Measurements from ENCODE around the gene MUC20.
"Not testable (repeated sequence)": the region's sequence is repeated elsewhere in the genome, so short reads cannot be mapped to it uniquely, and the experiment has no call there.

- not testable (repeated sequence) for TF ChIP-seq EZH2phosphoT487 (IDR thresholded peaks at IDR 0.05; ENCODE audit: unreplicated experiment); CTCF (conservative IDR thresholded peaks at IDR 0.05; ENCODE audit: low read depth in 2 of 2); POLR2AphosphoS5 (IDR thresholded peaks at IDR 0.05; ENCODE audit: low read depth); EZH2 (IDR thresholded peaks at IDR 0.05; ENCODE audit: low read depth, unreplicated experiment); ZNF331 (CRISPR knock-in tag; IDR thresholded peaks at IDR 0.05; ENCODE audit: low read depth); NANOG (IDR thresholded peaks at IDR 0.05; ENCODE audit: borderline replicate concordance); CREB1 (CRISPR knock-in tag; IDR thresholded peaks at IDR 0.05; ENCODE audit: low read depth); JUNB (IDR thresholded peaks at IDR 0.05; ENCODE audit: unreplicated experiment); ZNF114 (CRISPR knock-in tag; IDR thresholded peaks at IDR 0.05); STAT1 (IDR thresholded peaks at IDR 0.05; ENCODE audit: unreplicated experiment)
- TF ChIP-seq, protein P1, sequence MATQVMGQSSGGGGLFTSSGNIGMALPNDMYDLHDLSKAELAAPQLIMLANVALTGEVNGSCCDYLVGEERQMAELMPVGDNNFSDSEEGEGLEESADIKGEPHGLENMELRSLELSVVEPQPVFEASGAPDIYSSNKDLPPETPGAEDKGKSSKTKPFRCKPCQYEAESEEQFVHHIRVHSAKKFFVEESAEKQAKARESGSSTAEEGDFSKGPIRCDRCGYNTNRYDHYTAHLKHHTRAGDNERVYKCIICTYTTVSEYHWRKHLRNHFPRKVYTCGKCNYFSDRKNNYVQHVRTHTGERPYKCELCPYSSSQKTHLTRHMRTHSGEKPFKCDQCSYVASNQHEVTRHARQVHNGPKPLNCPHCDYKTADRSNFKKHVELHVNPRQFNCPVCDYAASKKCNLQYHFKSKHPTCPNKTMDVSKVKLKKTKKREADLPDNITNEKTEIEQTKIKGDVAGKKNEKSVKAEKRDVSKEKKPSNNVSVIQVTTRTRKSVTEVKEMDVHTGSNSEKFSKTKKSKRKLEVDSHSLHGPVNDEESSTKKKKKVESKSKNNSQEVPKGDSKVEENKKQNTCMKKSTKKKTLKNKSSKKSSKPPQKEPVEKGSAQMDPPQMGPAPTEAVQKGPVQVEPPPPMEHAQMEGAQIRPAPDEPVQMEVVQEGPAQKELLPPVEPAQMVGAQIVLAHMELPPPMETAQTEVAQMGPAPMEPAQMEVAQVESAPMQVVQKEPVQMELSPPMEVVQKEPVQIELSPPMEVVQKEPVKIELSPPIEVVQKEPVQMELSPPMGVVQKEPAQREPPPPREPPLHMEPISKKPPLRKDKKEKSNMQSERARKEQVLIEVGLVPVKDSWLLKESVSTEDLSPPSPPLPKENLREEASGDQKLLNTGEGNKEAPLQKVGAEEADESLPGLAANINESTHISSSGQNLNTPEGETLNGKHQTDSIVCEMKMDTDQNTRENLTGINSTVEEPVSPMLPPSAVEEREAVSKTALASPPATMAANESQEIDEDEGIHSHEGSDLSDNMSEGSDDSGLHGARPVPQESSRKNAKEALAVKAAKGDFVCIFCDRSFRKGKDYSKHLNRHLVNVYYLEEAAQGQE (IDR thresholded peaks at IDR 0.05; ENCODE audit: unreplicated experiment) = not testable (repeated sequence)
These were observed 34.1 kb upstream of the MUC20 start for GRCh38 chr3:195686537-195687208.
